GM10248 (cell line): ENCODE results near the gene RELT.

Experiments
- CTCF ChIA-PET: fragments of 300-600 bp; sonication (Branson Sonifier 250); formaldehyde crosslinking; extraction: SDS; loops from one replicate; lab custom pipeline; 2021; ENCODE audit warnings: antibody characterized with exemption; lab: Yijun Ruan, JAX
- POLR2A ChIA-PET: fragments of 350-650 bp; sonication (Branson Sonifier 250); formaldehyde crosslinking; extraction: SDS; loops from one replicate; lab custom pipeline; 2020; ENCODE audit warnings: antibody characterized with exemption; lab: Yijun Ruan, JAX
- DNase-seq: peaks from one replicate; pipeline ENCODE4 v3.0.0; 2012; ENCODE audit errors: extremely low spot score
- CTCF ChIP-seq: IDR thresholded peaks from 2 replicates; pipeline ENCODE4 v1.5.1; 2012; ENCODE audit warnings: mild to moderate bottlenecking, low read depth; ENCODE audit errors: extremely low read depth, missing control alignments, control extremely low read depth

RELT gene

GRCh38 chr11:73346186-73346935 lies 29.8 kb upstream of the RELT start:
- TF ChIP-seq CTCF, result no peak
- DNase-seq, result no peak
- ChIA-PET POLR2A (no interaction called here), CTCF (interaction anchor here (6.8 to 10.0 kb wide), 2 partner anchors 11 to 40 kb away, joined by 44 to 112 read pairs; no protein-coding TSS in a partner anchor)

GRCh38 chr11:73347067-73347466 lies 29.1 kb upstream of the RELT start:
- CTCF ChIA-PET, result interaction anchor here (1.3 to 10.0 kb wide), 6 partner anchors 12 to 49 kb away, joined by 3 to 209 read pairs (median 75); no protein-coding TSS in a partner anchor
- DNase-seq, result no peak
- POLR2A ChIA-PET, result no interaction called here
- TF ChIP-seq CTCF, result no peak

GRCh38 chr11:73348838-73349237 lies 27.4 kb upstream of the RELT start:
- CTCF ChIA-PET, result interaction anchor here (4.1 to 10.0 kb wide), 9 partner anchors 13 to 314 kb away, joined by 39 to 209 read pairs (median 87); no protein-coding TSS in a partner anchor
- no peak for TF ChIP-seq CTCF
- POLR2A ChIA-PET, result no interaction called here
- no peak for DNase-seq

GRCh38 chr11:73349633-73350032 lies 26.6 kb upstream of the RELT start:
- CTCF ChIA-PET, result interaction anchor here (1.5 to 10.0 kb wide), 14 partner anchors 14 to 313 kb away, joined by 4 to 209 read pairs (median 42); no protein-coding TSS in a partner anchor
- POLR2A ChIA-PET, result no interaction called here
- no peak for TF ChIP-seq CTCF
- no peak for DNase-seq

GRCh38 chr11:73350908-73351636 lies 25.1 kb upstream of the RELT start:
- POLR2A ChIA-PET, result interaction anchor here (1.0 kb wide), 1 partner anchor 43 kb away, joined by 4 read pairs; no protein-coding TSS in a partner anchor

More at GRCh38 chr11:73350908-73351636, 25.1 kb upstream of the RELT start:
- CTCF ChIA-PET, result interaction anchor here (0.6 to 10.0 kb wide), 60 partner anchors 10 to 580 kb away, joined by 3 to 209 read pairs (median 6); no protein-coding TSS in a partner anchor
- DNase-seq, result peak; percentile 85
- peak; percentile 94 for TF ChIP-seq CTCF
